Measurements from ENCODE around the gene KIDINS220. TPM values are rescaled to one million over a fixed set of nuclear protein-coding genes. Genes with fewer than 3 reads are reported as not detected.

The KIDINS220 gene
- total and polyA plus RNA-seq, 2 of the 13 experiments (the other 11 are each of a cell fraction or from before 2014, with no cell fraction given) = 25.2 to 32.3 TPM

GRCh38 chr2:8821276-8822217, 15.9 kb downstream of the KIDINS220 start (continued):
- TF ChIP-seq KIAA2018 (CRISPR knock-in tag; IDR thresholded peaks at IDR 0.05; ENCODE audit: borderline replicate concordance) (no peak), SNAPC5 (CRISPR knock-in tag; IDR thresholded peaks at IDR 0.05; ENCODE audit: borderline replicate concordance) (no peak), PITX1 (CRISPR knock-in tag; IDR thresholded peaks at IDR 0.05) (peak; percentile 27; the same call in 1 of the 2 replicates), ZBTB2 (CRISPR knock-in tag; IDR thresholded peaks at IDR 0.05; ENCODE audit: low read depth) (no peak), ZBTB7B (CRISPR knock-in tag; IDR thresholded peaks at IDR 0.05) (no peak), ZNF256 (CRISPR knock-in tag; conservative IDR thresholded peaks at IDR 0.05) (no peak), NFKBIZ (CRISPR knock-in tag; IDR thresholded peaks at IDR 0.05) (no peak), ZSCAN29 (CRISPR knock-in tag; conservative IDR thresholded peaks at IDR 0.05) (no peak), POGZ (CRISPR knock-in tag; IDR thresholded peaks at IDR 0.05) (0 out of 2 replicates have a peak, but pooled peaks have one; percentile 28), ZMYM3 (CRISPR knock-in tag; IDR thresholded peaks at IDR 0.05) (no peak), ETV6 (CRISPR knock-in tag; conservative IDR thresholded peaks at IDR 0.05) (no peak), ZNF337 (CRISPR knock-in tag; IDR thresholded peaks at IDR 0.05; ENCODE audit: borderline replicate concordance, low read depth) (no peak), MZF1 (CRISPR knock-in tag; IDR thresholded peaks at IDR 0.05; ENCODE audit: borderline replicate concordance) (no peak), AGO2 (optimal IDR thresholded peaks at IDR 0.05; ENCODE audit: low read depth, low read length) (no peak), SKI (IDR thresholded peaks at IDR 0.05; ENCODE audit: partially characterized antibody) (no peak), THYN1 (CRISPR knock-in tag; IDR thresholded peaks at IDR 0.05; ENCODE audit: borderline replicate concordance, low read depth) (no peak)

Measured in HepG2 (cell line).